GM06990 (cell line): ENCODE data around the gene RAPGEF5.

Experiments
- DNase-seq: peaks from one replicate; pipeline ENCODE4 v3.0.0-alpha.2; 2011; ENCODE audit not compliant: insufficient read length; ENCODE audit errors: extremely low read depth
- H3K27me3 ChIP-seq: replicated peaks from 2 replicates; pipeline ENCODE4 v1.6.0; 2011; ENCODE audit warnings: low read length; ENCODE audit not compliant: control insufficient read depth, insufficient read depth
- H3K36me3 ChIP-seq: 2 replicates; pipeline ENCODE4 v1.5.1; 2011; ENCODE audit warnings: low read length; ENCODE audit not compliant: control insufficient read depth, insufficient read depth
- H3K4me3 ChIP-seq: replicated peaks from 2 replicates; pipeline ENCODE4 v1.5.1; 2011; ENCODE audit warnings: low read depth, mild to moderate bottlenecking, control low read depth, low read length
- TF ChIP-seq, protein P1 (sequence below): IDR thresholded peaks from 2 replicates; pipeline ENCODE4 v1.5.1; 2011; ENCODE audit warnings: low read length, control low read depth, mild to moderate bottlenecking, inconsistent platforms; ENCODE audit not compliant: insufficient read depth, poor library complexity, severe bottlenecking

RAPGEF5 gene

DNA sequence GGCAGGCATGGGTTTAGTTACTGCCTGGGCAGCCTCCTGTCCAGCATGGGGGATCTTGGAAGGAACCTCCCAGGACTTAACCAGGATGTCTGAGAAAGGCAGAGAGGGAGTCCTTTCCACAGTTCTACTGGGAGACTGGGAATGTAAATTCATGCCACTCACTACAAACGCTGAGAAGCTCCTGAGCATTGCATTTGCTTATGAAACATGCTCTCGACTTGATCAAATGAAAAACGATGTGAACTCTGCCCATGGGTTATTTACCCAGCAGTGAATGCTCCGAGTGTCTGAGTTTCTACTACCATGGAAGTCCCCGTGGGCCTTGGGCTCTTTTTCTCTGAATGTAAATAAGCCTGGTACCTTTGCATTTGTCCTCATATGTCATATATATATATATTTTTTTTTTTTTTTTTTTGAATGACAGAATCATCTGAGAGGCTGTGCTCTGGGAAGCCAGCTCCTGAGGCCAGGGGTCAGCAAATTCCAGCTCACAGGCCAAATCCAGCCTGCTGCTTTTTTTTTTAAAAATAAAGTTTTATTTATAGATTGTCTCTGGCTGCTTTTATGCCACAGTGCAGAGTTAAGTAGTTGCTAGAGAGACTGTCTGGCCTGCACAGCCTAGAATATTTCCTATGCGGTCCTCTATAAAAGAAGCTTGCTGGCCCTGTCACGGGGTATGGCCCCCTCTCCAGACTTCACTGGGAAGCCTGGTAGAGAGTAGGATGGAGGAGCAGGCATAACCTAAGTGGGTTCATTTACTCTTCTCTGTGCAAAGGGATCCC, 21.4 kb upstream of the RAPGEF5 start:
- no peak overlapping the region for H3K4me3 ChIP-seq
- TF ChIP-seq, protein P1, sequence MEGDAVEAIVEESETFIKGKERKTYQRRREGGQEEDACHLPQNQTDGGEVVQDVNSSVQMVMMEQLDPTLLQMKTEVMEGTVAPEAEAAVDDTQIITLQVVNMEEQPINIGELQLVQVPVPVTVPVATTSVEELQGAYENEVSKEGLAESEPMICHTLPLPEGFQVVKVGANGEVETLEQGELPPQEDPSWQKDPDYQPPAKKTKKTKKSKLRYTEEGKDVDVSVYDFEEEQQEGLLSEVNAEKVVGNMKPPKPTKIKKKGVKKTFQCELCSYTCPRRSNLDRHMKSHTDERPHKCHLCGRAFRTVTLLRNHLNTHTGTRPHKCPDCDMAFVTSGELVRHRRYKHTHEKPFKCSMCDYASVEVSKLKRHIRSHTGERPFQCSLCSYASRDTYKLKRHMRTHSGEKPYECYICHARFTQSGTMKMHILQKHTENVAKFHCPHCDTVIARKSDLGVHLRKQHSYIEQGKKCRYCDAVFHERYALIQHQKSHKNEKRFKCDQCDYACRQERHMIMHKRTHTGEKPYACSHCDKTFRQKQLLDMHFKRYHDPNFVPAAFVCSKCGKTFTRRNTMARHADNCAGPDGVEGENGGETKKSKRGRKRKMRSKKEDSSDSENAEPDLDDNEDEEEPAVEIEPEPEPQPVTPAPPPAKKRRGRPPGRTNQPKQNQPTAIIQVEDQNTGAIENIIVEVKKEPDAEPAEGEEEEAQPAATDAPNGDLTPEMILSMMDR: no peak
- H3K27me3 ChIP-seq: no peaks in the 10 kb centered on the region
- DNase-seq: no peak
- no peaks in the 10 kb centered on the region for H3K36me3 ChIP-seq

DNA sequence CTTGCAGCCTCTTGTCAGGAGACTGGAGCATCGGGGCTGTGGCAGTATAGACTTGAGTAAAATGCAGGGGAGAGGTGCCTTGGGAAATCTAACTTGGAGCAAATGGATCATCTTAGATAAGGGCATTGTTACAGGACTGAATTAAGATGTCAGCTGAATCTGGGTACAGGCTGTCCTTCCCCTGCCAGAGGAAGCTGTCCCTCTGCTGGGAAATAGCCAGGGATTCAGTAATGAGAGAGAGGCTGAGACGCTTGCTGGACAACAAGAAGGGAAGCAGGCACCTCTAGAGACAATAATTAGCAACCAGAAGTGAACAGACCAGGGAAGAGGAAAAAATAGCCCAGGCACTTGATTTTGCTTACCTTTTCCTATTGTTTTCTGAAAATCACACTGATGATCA, 20.7 kb upstream of the RAPGEF5 start:
- Histone ChIP-seq H3K27me3 (no peaks in the 10 kb centered on the region), H3K36me3 (no peaks in the 10 kb centered on the region), H3K4me3 (no peak overlapping the region)
- TF ChIP-seq, protein P1: no peak
- DNase-seq: no peak

DNA sequence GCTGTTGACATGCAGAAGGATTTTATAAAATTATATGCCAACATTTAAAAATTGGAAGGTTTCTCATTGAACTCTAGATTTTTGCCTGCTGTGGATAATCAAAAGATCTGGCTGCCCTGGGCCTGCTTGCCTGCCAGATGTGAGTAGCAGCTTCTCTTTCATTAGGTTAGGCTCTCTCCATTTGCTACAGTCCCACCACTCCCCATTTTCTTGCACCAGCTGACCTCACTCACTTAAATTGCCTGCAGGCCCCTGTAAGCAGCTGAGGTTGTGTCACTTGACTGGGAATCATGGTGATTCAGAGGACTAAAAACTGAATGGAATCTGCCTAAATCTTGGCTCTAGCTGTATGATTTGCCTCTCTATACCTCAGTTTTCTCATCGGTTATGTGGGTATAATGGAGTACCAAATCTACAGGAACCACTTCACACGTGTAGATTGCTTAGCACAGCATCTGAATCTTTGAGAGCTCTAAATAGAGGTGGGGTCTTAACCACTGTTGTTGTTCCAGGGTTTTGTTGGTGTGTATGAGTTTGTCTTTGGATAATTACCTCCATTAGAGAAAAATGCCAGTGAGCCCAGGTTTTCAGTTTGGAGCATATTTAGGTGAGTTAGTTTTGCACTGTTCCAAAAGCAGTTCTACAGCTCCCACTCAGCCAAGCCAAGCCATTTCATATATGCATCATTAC, 18.6 kb upstream of the RAPGEF5 start:
- no peak for DNase-seq
- Histone ChIP-seq H3K36me3 (no peaks in the 10 kb centered on the region), H3K27me3 (no peaks in the 10 kb centered on the region), H3K4me3 (no peak overlapping the region)
- TF ChIP-seq, protein P1: no peak

DNA sequence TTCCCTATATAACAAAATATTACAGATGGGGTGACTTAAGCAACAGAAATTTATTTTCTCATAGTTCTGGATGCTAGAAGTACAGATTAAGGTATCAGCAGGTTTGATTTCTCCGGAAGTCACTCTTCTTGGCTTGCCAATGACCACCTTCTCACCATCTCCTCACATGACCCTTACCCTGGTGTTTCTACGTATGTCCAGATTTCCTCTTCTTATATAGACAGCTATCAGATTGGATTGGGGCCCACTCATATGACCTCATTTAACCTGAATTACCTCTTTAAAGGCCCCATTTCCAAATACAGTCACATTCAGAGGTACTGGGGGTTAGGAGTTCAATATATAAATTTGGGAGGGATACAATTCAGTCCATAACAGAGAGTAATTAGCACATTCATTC, 17.0 kb upstream of the RAPGEF5 start:
- Histone ChIP-seq H3K4me3 (no peak overlapping the region), H3K36me3 (no peaks in the 10 kb centered on the region), H3K27me3 (no peaks in the 10 kb centered on the region)
- TF ChIP-seq, protein P1: no peak
- no peak for DNase-seq

DNA sequence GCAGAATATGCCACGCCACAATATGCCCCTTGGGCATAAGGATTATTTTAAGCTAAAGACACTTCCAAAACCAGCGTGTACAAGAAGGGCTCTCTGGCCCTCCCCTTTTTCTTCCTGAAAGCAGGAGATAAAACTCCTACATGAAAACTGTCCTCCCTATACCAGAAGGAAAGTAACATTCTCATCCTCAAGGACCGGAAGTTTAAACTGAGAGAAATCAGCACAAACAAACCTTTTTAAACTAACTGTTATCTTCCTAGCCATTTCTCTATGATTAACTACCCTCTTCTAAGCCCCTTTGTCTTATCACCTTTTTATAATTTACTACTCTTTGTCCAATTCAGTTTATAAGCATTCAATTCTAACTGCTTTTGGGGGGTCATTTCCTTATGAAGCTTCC, 16.4 kb upstream of the RAPGEF5 start:
- no peak overlapping the region for H3K4me3 ChIP-seq
- no peaks in the 10 kb centered on the region for H3K36me3 ChIP-seq
- DNase-seq: no peak
- no peaks in the 10 kb centered on the region for H3K27me3 ChIP-seq
- TF ChIP-seq, protein P1: no peak
